IPS-18c (cell line): ENCODE results near the gene CZIB.

Experiments used
- H3K4me3 ChIP-seq: 2 replicates; pipeline ENCODE4 v1.7.0; 2013; ENCODE audit warnings: low read depth, mild to moderate bottlenecking, low read length, moderate library complexity; ENCODE audit not compliant: insufficient read depth
- H3K9me3 ChIP-seq: one replicate; pipeline ENCODE4 v1.6.1; 2013; ENCODE audit warnings: mild to moderate bottlenecking, low read length, moderate library complexity; ENCODE audit not compliant: control insufficient read depth, insufficient read depth

The CZIB gene

DNA sequence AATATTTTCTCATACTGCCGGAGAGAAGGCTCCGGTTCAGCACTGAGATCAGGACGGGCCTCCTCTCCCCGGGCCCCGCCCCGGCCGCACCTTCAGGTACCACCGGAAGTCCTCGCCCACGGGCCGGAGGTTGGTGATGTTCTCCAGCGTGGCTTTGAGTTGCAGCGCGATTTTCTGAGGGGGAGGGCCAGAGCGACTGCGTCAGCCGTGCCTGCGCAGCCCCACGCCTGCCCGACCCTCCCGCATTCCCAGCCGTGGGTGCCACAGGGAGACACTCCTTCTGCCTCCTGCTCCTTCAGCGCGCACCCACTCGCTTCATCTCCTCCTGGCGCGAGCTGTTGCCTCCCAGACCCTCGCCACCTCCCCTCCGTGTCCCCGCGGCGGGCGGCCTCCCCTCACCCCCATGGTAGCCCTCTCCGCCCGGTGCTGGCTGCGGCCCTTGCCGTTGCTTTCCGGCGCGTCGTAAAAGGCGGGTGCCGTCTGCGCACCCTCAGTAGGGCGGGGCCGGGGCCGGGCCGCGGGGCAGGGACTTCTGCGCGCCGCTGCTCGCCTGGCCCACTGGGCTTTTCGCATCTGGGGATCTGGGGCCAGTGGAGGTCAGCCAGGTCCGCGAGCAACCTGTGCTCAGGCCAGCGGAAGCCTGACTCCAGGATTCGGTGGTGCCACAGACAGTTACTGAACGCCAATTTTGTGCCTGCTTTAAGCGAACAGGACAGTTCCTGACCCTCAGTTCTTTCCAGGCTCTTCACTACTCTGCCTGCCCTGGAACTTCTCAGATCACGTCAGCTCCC, at the start of gene CZIB:
TSS of gene CZIB (minus strand) at position 464 of the 791 bp plus-strand sequence. CDS start at position 405, 59 bp downstream.
- H3K4me3 ChIP-seq, result peak within 1 kb of the TSS; percentile 99
- H3K9me3 ChIP-seq, result no peaks in the 10 kb centered on the region

DNA sequence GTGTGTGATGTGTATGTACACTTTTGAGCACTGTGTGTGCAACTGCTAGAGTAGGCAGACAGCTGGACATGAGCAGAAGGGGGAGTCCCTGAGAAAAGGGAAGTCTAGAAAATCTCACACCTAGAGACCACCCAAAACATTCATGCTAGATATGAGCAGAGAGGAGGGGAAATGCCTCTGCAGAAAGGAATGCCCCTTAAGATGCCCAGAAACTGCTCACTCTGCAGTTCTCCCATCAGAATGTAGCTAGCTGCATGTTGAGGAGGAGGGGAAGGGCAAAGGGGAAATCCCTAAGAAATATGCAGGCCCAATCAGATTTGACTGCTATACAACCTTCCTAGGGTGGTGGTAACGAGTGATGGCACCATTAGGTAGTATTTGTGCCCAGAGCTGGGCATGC, 49.7 kb upstream of the CZIB start:
- Histone ChIP-seq H3K4me3 (no peak overlapping the region), H3K9me3 (no peaks in the 10 kb centered on the region)

GRCh38 chr1:53267761-53268160, 47.3 kb upstream of the CZIB start:
- Histone ChIP-seq H3K4me3 (no peak overlapping the region), H3K9me3 (no peaks in the 10 kb centered on the region)

DNA sequence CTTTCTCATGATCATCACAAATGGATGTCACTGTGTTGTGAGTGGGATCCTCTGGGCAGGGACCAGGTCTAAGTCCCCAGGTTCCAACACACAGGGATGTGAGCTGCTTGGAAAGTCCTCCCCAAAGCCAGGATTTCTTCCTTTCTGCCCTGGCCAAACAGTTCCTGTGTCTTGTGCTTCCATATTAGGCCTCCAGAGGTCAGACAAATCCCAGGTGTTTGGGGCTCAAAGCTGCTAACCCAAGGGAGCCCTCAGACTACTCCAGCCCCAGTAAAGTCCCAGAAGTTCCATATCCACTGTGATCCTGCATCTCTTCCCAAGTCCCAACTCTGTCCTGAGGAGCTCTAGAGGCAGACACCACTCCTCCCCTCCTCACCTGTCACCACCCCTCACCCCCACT, 45.6 kb upstream of the CZIB start:
- H3K9me3 ChIP-seq, result no peaks in the 10 kb centered on the region
- H3K4me3 ChIP-seq, result no peak overlapping the region

- Histone ChIP-seq H3K4me3 (no peak overlapping the region), H3K9me3 (no peaks in the 10 kb centered on the region)
These were observed 45.1 kb upstream of the CZIB start for GRCh38 chr1:53265581-53265980.

- Histone ChIP-seq H3K4me3 (no peak overlapping the region), H3K9me3 (no peaks in the 10 kb centered on the region)
These were observed 43.6 kb upstream of the CZIB start for GRCh38 chr1:53264048-53264447.

- Histone ChIP-seq H3K4me3 (no peak overlapping the region), H3K9me3 (no peaks in the 10 kb centered on the region)
These were observed 41.6 kb upstream of the CZIB start for GRCh38 chr1:53262000-53262399.

GRCh38 chr1:53260631-53261247, 40.3 kb upstream of the CZIB start:
- Histone ChIP-seq H3K4me3 (no peak overlapping the region), H3K9me3 (no peaks in the 10 kb centered on the region)

DNA sequence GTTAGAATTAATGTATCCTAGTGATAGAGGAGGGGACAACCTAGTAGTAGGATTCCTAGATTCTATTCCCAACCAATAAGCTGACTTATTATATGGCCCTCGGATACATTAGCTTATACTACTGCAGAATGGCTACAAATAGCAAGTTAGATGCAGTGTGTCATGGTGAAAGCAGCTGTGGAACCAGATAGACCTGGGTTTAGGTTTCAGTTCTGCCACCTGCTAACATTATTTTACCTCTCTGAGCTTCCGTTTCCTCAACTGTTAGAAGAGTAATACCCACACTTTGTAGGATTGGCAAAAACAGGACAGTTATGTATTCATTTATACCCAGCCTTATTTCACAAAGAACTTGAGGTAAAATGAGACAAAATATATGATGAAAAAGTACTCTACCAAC, 39.5 kb upstream of the CZIB start:
- H3K9me3 ChIP-seq, result no peaks in the 10 kb centered on the region
- H3K4me3 ChIP-seq, result no peak overlapping the region

GRCh38 chr1:53258216-53258615, 37.8 kb upstream of the CZIB start:
- H3K9me3 ChIP-seq, result no peaks in the 10 kb centered on the region
- no peak overlapping the region for H3K4me3 ChIP-seq

DNA sequence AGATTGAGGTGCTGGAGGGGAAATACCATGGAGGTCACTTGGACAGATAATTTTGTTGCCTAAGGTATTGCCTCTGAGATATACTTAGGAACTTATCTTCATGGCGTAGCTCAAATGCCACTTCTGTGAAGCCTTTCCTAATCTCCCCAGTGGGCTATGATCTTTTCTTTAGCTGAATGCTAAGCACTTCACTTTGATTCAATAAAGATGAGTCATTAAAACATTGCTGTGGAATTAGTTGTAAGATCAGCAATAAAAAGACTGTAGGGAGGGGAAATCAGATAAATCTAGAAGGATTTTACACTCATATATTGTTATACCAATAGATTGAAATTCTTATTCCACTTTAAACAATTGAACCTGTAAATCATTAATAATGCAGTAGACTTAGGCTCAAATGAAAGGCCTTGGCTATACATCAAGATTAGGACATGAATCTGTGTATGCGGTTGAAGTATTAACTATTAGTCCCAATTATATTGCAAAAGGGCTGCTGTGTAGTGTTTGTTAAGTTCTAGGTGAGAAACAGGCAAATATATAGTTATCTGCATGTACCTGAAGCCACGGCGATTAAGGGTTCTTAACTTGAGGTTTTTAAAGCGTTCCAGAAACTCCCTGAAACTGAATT, 37.1 kb upstream of the CZIB start:
- H3K9me3 ChIP-seq, result no peaks in the 10 kb centered on the region
- H3K4me3 ChIP-seq, result no peak overlapping the region

DNA sequence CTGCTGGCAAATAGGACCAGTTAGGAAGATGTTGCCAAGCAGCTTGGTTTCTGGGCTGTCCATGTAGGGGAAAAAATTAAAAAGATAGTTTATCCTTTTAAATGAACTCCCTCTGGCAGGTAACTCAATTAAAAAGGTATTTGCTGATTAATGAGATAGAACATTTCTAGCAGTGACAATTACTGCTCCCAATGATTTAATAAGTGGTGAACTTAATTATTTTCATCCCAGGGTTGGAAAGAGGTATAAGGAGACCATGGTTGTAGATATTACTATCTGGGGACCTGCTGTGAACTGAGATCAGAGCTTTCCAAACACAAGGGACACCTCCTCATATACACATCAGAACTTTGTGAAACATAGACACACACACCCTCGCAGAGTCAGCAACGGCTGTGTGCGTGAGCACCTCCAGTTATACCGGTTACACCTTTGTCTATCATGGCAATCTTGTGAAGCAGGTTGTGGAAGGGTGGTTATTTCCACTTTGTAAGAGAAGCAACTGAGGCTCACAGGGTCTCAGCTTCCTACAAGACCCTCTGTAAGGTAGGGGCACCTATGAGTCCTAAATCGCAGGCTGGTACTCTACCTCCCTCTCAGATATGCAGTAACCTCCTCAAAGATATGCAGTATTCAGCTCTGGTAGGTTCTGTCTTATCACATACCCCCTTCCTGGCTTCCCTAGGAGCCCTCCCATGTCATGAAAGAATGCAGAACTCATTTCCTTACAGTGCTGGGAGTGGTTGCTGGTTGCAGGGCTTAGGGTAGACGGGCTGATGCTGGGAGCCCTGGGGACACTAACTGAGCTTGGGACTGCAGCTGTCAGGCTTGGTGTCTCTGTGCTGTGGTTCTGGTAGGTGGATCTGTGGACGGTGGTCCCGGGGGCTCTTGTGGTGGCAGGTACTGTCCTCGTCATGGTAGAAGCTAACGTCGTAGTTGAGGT, 36.3 kb upstream of the CZIB start:
- no peak overlapping the region for H3K4me3 ChIP-seq
- no peaks in the 10 kb centered on the region for H3K9me3 ChIP-seq

- no peak overlapping the region for H3K4me3 ChIP-seq
- H3K9me3 ChIP-seq, result no peaks in the 10 kb centered on the region
These were observed 34.6 kb upstream of the CZIB start for GRCh38 chr1:53255031-53255430.

- no peak overlapping the region for H3K4me3 ChIP-seq
- H3K9me3 ChIP-seq, result no peaks in the 10 kb centered on the region
These were observed 33.7 kb upstream of the CZIB start for GRCh38 chr1:53254011-53254640.

DNA sequence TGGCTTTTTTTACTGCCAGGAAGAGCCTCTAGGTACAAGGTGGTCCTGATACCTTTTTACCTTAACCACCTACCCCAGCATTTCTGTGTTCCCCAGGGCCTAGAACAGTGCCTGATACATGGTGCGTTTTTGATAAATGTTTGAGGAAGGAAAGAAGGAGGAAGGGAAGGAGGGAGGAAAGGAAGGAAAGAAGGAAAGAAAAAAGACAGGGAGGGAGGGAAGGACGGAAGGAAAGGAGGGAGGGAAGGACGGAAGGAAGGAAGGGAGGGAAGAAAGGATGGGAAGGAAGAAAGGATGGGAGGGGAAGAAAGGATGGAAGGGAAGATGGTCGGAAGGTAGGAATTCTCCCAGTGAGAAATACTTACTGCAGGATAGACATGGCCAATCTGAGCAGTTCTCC, 29.9 kb upstream of the CZIB start:
- Histone ChIP-seq H3K9me3 (no peaks in the 10 kb centered on the region), H3K4me3 (no peak overlapping the region)

- H3K9me3 ChIP-seq, result no peaks in the 10 kb centered on the region
- H3K4me3 ChIP-seq, result no peak overlapping the region
These were observed 29.3 kb upstream of the CZIB start for GRCh38 chr1:53249706-53250105.
